ENCODE results near the gene VAT1L.

Gene VAT1L

DNA sequence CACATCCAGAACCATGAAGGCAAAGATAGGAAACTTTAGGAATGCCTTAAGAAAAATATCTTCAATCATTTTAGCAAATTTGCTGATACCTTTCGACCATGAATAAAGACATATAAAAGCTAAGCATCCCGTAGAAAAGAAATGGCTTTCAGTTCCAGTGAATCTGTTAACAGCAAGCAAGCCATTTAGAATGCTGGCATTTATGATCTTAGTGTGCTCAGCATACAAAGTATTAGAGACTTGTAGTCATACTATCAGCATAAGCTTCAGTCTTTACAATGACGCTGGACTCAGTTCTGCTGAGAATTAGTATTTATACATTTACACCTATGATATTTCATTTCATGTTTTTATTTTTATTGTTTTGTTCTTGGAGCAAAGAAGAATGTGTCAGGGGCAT, 38.7 kb downstream of the VAT1L start:
- no peak for DNase-seq
- CTCF ChIA-PET = no interaction called here
- Histone ChIP-seq H3K4me1 (ENCODE audit: control extremely low read depth in 1 of 4, control insufficient read depth in 4 of 4, insufficient read depth in 4 of 4, low read length in 3 of 4) (no peaks in the 10 kb centered on the region), H3K9me3 (ENCODE audit: control extremely low read depth in 1 of 5, control insufficient read depth in 4 of 5, insufficient read depth in 2 of 5, low read depth in 1 of 5, low read length in 4 of 5) (no peaks in the 10 kb centered on the region), H3K27me3 (replicated peaks in 2 of 5; ENCODE audit: control insufficient read depth in 4 of 5, insufficient read depth in 5 of 5, low read length in 4 of 5) (peaks cover 0 to 6% (median 0%) of the 10 kb centered on the region in 5 experiments), H3K27ac (ENCODE audit: insufficient read depth in 1 of 2, low read depth in 1 of 2, low read length in 2 of 2, poor library complexity in 1 of 2, severe bottlenecking in 2 of 2) (no peak overlapping the region), H3K4me3 (ENCODE audit: control insufficient read depth in 1 of 7, extremely low read depth in 1 of 7, insufficient read depth in 4 of 7, low read depth in 2 of 7, low read length in 6 of 7) (no peak overlapping the region), H3K36me3 (ENCODE audit: control insufficient read depth in 4 of 4, insufficient read depth in 4 of 4, low read length in 3 of 4) (no peaks in the 10 kb centered on the region)
- no CpG with 5 or more reads among the region's 3 CpGs for WGBS (ENCODE audit: insufficient coverage)
- POLR2A ChIA-PET = no interaction called here

- WGBS (ENCODE audit: insufficient coverage) = 68% methylated on average over 7 of the region's 10 CpGs
- ChIA-PET POLR2A (no interaction called here), CTCF (no interaction called here)
- Histone ChIP-seq H3K27ac (ENCODE audit: insufficient read depth in 1 of 2, low read depth in 1 of 2, low read length in 2 of 2, poor library complexity in 1 of 2, severe bottlenecking in 2 of 2) (no peak overlapping the region), H3K27me3 (replicated peaks in 2 of 5; ENCODE audit: control insufficient read depth in 4 of 5, insufficient read depth in 5 of 5, low read length in 4 of 5) (peaks cover 0 to 5% (median 0%) of the 10 kb centered on the region in 5 experiments), H3K9me3 (ENCODE audit: control extremely low read depth in 1 of 5, control insufficient read depth in 4 of 5, insufficient read depth in 2 of 5, low read depth in 1 of 5, low read length in 4 of 5) (no peaks in the 10 kb centered on the region), H3K4me3 (ENCODE audit: control insufficient read depth in 1 of 7, extremely low read depth in 1 of 7, insufficient read depth in 4 of 7, low read depth in 2 of 7, low read length in 6 of 7) (no peak overlapping the region), H3K36me3 (ENCODE audit: control insufficient read depth in 4 of 4, insufficient read depth in 4 of 4, low read length in 3 of 4) (no peaks in the 10 kb centered on the region), H3K4me1 (ENCODE audit: control extremely low read depth in 1 of 4, control insufficient read depth in 4 of 4, insufficient read depth in 4 of 4, low read length in 3 of 4) (no peaks in the 10 kb centered on the region)
- no peak for DNase-seq
Measured at GRCh38 chr16:77833921-77834634, 45.7 kb downstream of the VAT1L start.

- H3K36me3 ChIP-seq (ENCODE audit: control insufficient read depth in 4 of 4, insufficient read depth in 4 of 4, low read length in 3 of 4) = no peaks in the 10 kb centered on the region
- peaks cover 0 to 5% (median 0%) of the 10 kb centered on the region in 5 experiments for H3K27me3 ChIP-seq (replicated peaks in 2 of 5; ENCODE audit: control insufficient read depth in 4 of 5, insufficient read depth in 5 of 5, low read length in 4 of 5)
- 90% methylated on average over 2 of the region's 6 CpGs for WGBS (ENCODE audit: insufficient coverage)
- CTCF ChIA-PET = interaction anchor here (1.2 kb wide), 1 partner anchor 9 kb away, joined by 3 read pairs; no protein-coding TSS in a partner anchor
- H3K9me3 ChIP-seq (ENCODE audit: control extremely low read depth in 1 of 5, control insufficient read depth in 4 of 5, insufficient read depth in 2 of 5, low read depth in 1 of 5, low read length in 4 of 5) = no peaks in the 10 kb centered on the region
- DNase-seq = no peak
- POLR2A ChIA-PET = interaction anchor here (0.7 kb wide), 1 partner anchor 7 kb away, joined by 3 read pairs; no protein-coding TSS in a partner anchor
- no peaks in the 10 kb centered on the region for H3K4me1 ChIP-seq (ENCODE audit: control extremely low read depth in 1 of 4, control insufficient read depth in 4 of 4, insufficient read depth in 4 of 4, low read length in 3 of 4)
- H3K4me3 ChIP-seq (ENCODE audit: control insufficient read depth in 1 of 7, extremely low read depth in 1 of 7, insufficient read depth in 4 of 7, low read depth in 2 of 7, low read length in 6 of 7) = no peak overlapping the region
- H3K27ac ChIP-seq (ENCODE audit: insufficient read depth in 1 of 2, low read depth in 1 of 2, low read length in 2 of 2, poor library complexity in 1 of 2, severe bottlenecking in 2 of 2) = no peak overlapping the region
Measured at GRCh38 chr16:77834635-77835540, 46.5 kb downstream of the VAT1L start.

GRCh38 chr16:77836801-77837200, 48.4 kb downstream of the VAT1L start:
- Histone ChIP-seq H3K4me3 (ENCODE audit: control insufficient read depth in 1 of 7, extremely low read depth in 1 of 7, insufficient read depth in 4 of 7, low read depth in 2 of 7, low read length in 6 of 7) (no peak overlapping the region), H3K27ac (ENCODE audit: insufficient read depth in 1 of 2, low read depth in 1 of 2, low read length in 2 of 2, poor library complexity in 1 of 2, severe bottlenecking in 2 of 2) (no peak overlapping the region), H3K4me1 (ENCODE audit: control extremely low read depth in 1 of 4, control insufficient read depth in 4 of 4, insufficient read depth in 4 of 4, low read length in 3 of 4) (no peaks in the 10 kb centered on the region), H3K27me3 (replicated peaks in 2 of 5; ENCODE audit: control insufficient read depth in 4 of 5, insufficient read depth in 5 of 5, low read length in 4 of 5) (peaks cover 0 to 5% (median 0%) of the 10 kb centered on the region in 5 experiments), H3K36me3 (ENCODE audit: control insufficient read depth in 4 of 4, insufficient read depth in 4 of 4, low read length in 3 of 4) (no peaks in the 10 kb centered on the region), H3K9me3 (ENCODE audit: control extremely low read depth in 1 of 5, control insufficient read depth in 4 of 5, insufficient read depth in 2 of 5, low read depth in 1 of 5, low read length in 4 of 5) (no peaks in the 10 kb centered on the region)
- ChIA-PET POLR2A (no interaction called here), CTCF (no interaction called here)
- no peak for DNase-seq
- 100% methylated on average over 2 of the region's 5 CpGs for WGBS (ENCODE audit: insufficient coverage)

- no peaks in the 10 kb centered on the region for H3K36me3 ChIP-seq (ENCODE audit: control insufficient read depth in 4 of 4, insufficient read depth in 4 of 4, low read length in 3 of 4)
- POLR2A ChIA-PET = no interaction called here
- no peak overlapping the region for H3K27ac ChIP-seq (ENCODE audit: insufficient read depth in 1 of 2, low read depth in 1 of 2, low read length in 2 of 2, poor library complexity in 1 of 2, severe bottlenecking in 2 of 2)
- no peak overlapping the region for H3K4me3 ChIP-seq (ENCODE audit: control insufficient read depth in 1 of 7, extremely low read depth in 1 of 7, insufficient read depth in 4 of 7, low read depth in 2 of 7, low read length in 6 of 7)
- no peaks in the 10 kb centered on the region for H3K9me3 ChIP-seq (ENCODE audit: control extremely low read depth in 1 of 5, control insufficient read depth in 4 of 5, insufficient read depth in 2 of 5, low read depth in 1 of 5, low read length in 4 of 5)
- 75% methylated on average over 6 of the region's 7 CpGs for WGBS (ENCODE audit: insufficient coverage)
- peaks cover 0 to 4% (median 0%) of the 10 kb centered on the region in 5 experiments for H3K27me3 ChIP-seq (replicated peaks in 2 of 5; ENCODE audit: control insufficient read depth in 4 of 5, insufficient read depth in 5 of 5, low read length in 4 of 5)
- DNase-seq = no peak
- CTCF ChIA-PET = no interaction called here
- H3K4me1 ChIP-seq (ENCODE audit: control extremely low read depth in 1 of 4, control insufficient read depth in 4 of 4, insufficient read depth in 4 of 4, low read length in 3 of 4) = no peaks in the 10 kb centered on the region
Measured at GRCh38 chr16:77838597-77839255, 50.4 kb downstream of the VAT1L start.

GRCh38 chr16:77840093-77840492, 51.7 kb downstream of the VAT1L start:
- 90% methylated on average over 2 of the region's 5 CpGs for WGBS (ENCODE audit: insufficient coverage)
- ChIA-PET POLR2A (no interaction called here), CTCF (interaction anchor here (0.8 kb wide), 1 partner anchor 50 kb away, joined by 3 read pairs; no protein-coding TSS in a partner anchor)

More at GRCh38 chr16:77840093-77840492, 51.7 kb downstream of the VAT1L start:
- Histone ChIP-seq H3K4me1 (ENCODE audit: control extremely low read depth in 1 of 4, control insufficient read depth in 4 of 4, insufficient read depth in 4 of 4, low read length in 3 of 4) (no peaks in the 10 kb centered on the region), H3K9me3 (ENCODE audit: control extremely low read depth in 1 of 5, control insufficient read depth in 4 of 5, insufficient read depth in 2 of 5, low read depth in 1 of 5, low read length in 4 of 5) (no peaks in the 10 kb centered on the region), H3K4me3 (ENCODE audit: control insufficient read depth in 1 of 7, extremely low read depth in 1 of 7, insufficient read depth in 4 of 7, low read depth in 2 of 7, low read length in 6 of 7) (no peak overlapping the region), H3K36me3 (ENCODE audit: control insufficient read depth in 4 of 4, insufficient read depth in 4 of 4, low read length in 3 of 4) (no peaks in the 10 kb centered on the region), H3K27me3 (replicated peaks in 2 of 5; ENCODE audit: control insufficient read depth in 4 of 5, insufficient read depth in 5 of 5, low read length in 4 of 5) (peaks cover 0 to 5% (median 0%) of the 10 kb centered on the region in 5 experiments), H3K27ac (ENCODE audit: insufficient read depth in 1 of 2, low read depth in 1 of 2, low read length in 2 of 2, poor library complexity in 1 of 2, severe bottlenecking in 2 of 2) (no peak overlapping the region)
- DNase-seq = no peak
